ENCODE results near the gene TMEM135. TPM values are rescaled to one million over a fixed set of nuclear protein-coding genes. Genes with fewer than 3 reads are reported as not detected.
A peak's percentile ranks its signal among the peaks of the same experiment; 100 is the strongest.

Gene TMEM135
- total RNA-seq, 1 donor, result 35.8 TPM

GRCh38 chr11:87030458-87031054 lies 7.2 kb upstream of the TMEM135 start:
- no peak for TF ChIP-seq CTCF (IDR thresholded peaks at IDR 0.05; ENCODE audit: extremely low read depth, low read depth, low read length)
- Histone ChIP-seq H3K36me3 (ENCODE audit: insufficient read depth, low read length) (no peaks in the 10 kb centered on the region), H4K20me1 (ENCODE audit: insufficient read depth, low read length) (no peaks in the 10 kb centered on the region), H3K79me2 (ENCODE audit: insufficient read depth, low read length) (no peaks in the 10 kb centered on the region), H3K27me3 (ENCODE audit: insufficient read depth, low read length) (peaks cover 2% of the 10 kb centered on the region), H3K4me2 (ENCODE audit: insufficient read depth, low read length) (no peak overlapping the region), H3K27ac (ENCODE audit: low read depth, low read length) (no peak overlapping the region), H3K9me3 (ENCODE audit: low read depth, low read length) (no peaks in the 10 kb centered on the region), H2AFZ (ENCODE audit: low read length) (no peak overlapping the region), H3K4me1 (ENCODE audit: insufficient read depth, low read length) (no peaks in the 10 kb centered on the region), H3K4me3 (ENCODE audit: insufficient read depth, low read length) (no peak overlapping the region)
- DNase-seq (ENCODE audit: insufficient read length, low spot score, missing footprints), result no peak

- no peaks in the 10 kb centered on the region for H3K9me3 ChIP-seq (ENCODE audit: low read depth, low read length)
- H3K36me3 ChIP-seq (ENCODE audit: insufficient read depth, low read length), result no peaks in the 10 kb centered on the region
- H3K4me2 ChIP-seq (ENCODE audit: insufficient read depth, low read length), result no peak overlapping the region
- H3K4me1 ChIP-seq (ENCODE audit: insufficient read depth, low read length), result no peaks in the 10 kb centered on the region
- no peak overlapping the region for H3K4me3 ChIP-seq (ENCODE audit: insufficient read depth, low read length)
- H3K79me2 ChIP-seq (ENCODE audit: insufficient read depth, low read length), result no peaks in the 10 kb centered on the region
- no peaks in the 10 kb centered on the region for H4K20me1 ChIP-seq (ENCODE audit: insufficient read depth, low read length)
- no peak overlapping the region for H3K27ac ChIP-seq (ENCODE audit: low read depth, low read length)
- H3K27me3 ChIP-seq (ENCODE audit: insufficient read depth, low read length), result peaks cover 2% of the 10 kb centered on the region
- DNase-seq (ENCODE audit: insufficient read length, low spot score, missing footprints), result peak; percentile 73
- TF ChIP-seq CTCF (IDR thresholded peaks at IDR 0.05; ENCODE audit: extremely low read depth, low read depth, low read length), result no peak
- no peak overlapping the region for H2AFZ ChIP-seq (ENCODE audit: low read length)
These were observed 6.1 kb upstream of the TMEM135 start for GRCh38 chr11:87031433-87032170.

- Histone ChIP-seq H2AFZ (ENCODE audit: low read length) (no peak overlapping the region), H3K4me3 (ENCODE audit: insufficient read depth, low read length) (no peak overlapping the region), H3K79me2 (ENCODE audit: insufficient read depth, low read length) (peaks cover 7% of the 10 kb centered on the region), H4K20me1 (ENCODE audit: insufficient read depth, low read length) (no peaks in the 10 kb centered on the region), H3K4me2 (ENCODE audit: insufficient read depth, low read length) (no peak overlapping the region), H3K9me3 (ENCODE audit: low read depth, low read length) (no peaks in the 10 kb centered on the region), H3K27ac (ENCODE audit: low read depth, low read length) (no peak overlapping the region), H3K36me3 (ENCODE audit: insufficient read depth, low read length) (no peaks in the 10 kb centered on the region), H3K27me3 (ENCODE audit: insufficient read depth, low read length) (peaks cover 2% of the 10 kb centered on the region), H3K4me1 (ENCODE audit: insufficient read depth, low read length) (peaks cover 8% of the 10 kb centered on the region)
- no peak for DNase-seq (ENCODE audit: insufficient read length, low spot score, missing footprints)
- no peak for TF ChIP-seq CTCF (IDR thresholded peaks at IDR 0.05; ENCODE audit: extremely low read depth, low read depth, low read length)
These were observed 4.2 kb upstream of the TMEM135 start for GRCh38 chr11:87033561-87033960.

- Histone ChIP-seq H3K4me1 (ENCODE audit: insufficient read depth, low read length) (peaks cover 20% of the 10 kb centered on the region), H4K20me1 (ENCODE audit: insufficient read depth, low read length) (peaks cover 2% of the 10 kb centered on the region), H3K27me3 (ENCODE audit: insufficient read depth, low read length) (peaks cover 2% of the 10 kb centered on the region), H3K36me3 (ENCODE audit: insufficient read depth, low read length) (no peaks in the 10 kb centered on the region), H3K27ac (ENCODE audit: low read depth, low read length) (no peak overlapping the region), H3K79me2 (ENCODE audit: insufficient read depth, low read length) (peaks cover 23% of the 10 kb centered on the region), H3K4me3 (ENCODE audit: insufficient read depth, low read length) (no peak overlapping the region), H3K4me2 (ENCODE audit: insufficient read depth, low read length) (no peak overlapping the region), H2AFZ (ENCODE audit: low read length) (no peak overlapping the region), H3K9me3 (ENCODE audit: low read depth, low read length) (no peaks in the 10 kb centered on the region)
- DNase-seq (ENCODE audit: insufficient read length, low spot score, missing footprints), result peak; percentile 10
- no peak for TF ChIP-seq CTCF (IDR thresholded peaks at IDR 0.05; ENCODE audit: extremely low read depth, low read depth, low read length)
These were observed 1.7 kb upstream of the TMEM135 start for GRCh38 chr11:87035976-87036583.

All from osteoblast (primary cell).